GM12892 (cell line): ENCODE data around the gene DHODH.

Source experiments
- POLR2A ChIP-seq: IDR thresholded peaks from 2 replicates; pipeline ENCODE4 v1.6.1; 2011; ENCODE audit warnings: low read depth, low read length, control low read depth
- POLR2AphosphoS5 ChIP-seq: IDR thresholded peaks from 2 replicates; pipeline ENCODE4 v1.6.1; 2011; ENCODE audit warnings: low read depth, low read length, control low read depth

- TF ChIP-seq POLR2A (no peak), POLR2AphosphoS5 (no peak)
These were observed 24.9 kb downstream of the DHODH start for GRCh38 chr16:72033437-72033836.
